GM18526 (cell line): ENCODE results near the gene XXYLT1.

ENCODE experiments used
- POLR2A ChIP-seq: IDR thresholded peaks from 3 replicates; pipeline ENCODE4 v1.6.1; 2011; ENCODE audit not compliant: insufficient read length; ENCODE audit errors: extremely low read depth

XXYLT1 gene

GRCh38 chr3:195033531-195034091 lies 237.3 kb downstream of the XXYLT1 start:
- no peak for TF ChIP-seq POLR2A

DNA sequence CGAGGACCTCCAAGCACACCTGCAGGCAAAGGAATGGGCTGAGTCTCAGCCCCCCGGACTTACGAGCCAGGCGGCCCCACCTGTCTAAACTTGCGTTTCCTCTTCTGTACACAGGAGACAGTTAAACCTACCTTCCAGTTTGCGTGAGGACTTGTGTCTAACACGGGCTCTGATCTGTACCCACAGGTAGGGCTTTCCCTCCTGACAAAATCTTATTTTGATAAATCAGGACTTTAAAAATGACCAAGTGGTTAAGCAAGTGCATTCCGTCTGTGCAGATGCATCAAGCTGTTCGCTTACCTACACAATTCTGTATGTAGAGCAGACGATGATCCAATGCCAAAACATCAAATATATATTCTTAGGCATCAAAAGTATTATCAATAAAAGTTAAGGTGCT lies 238.0 kb downstream of the XXYLT1 start:
- TF ChIP-seq POLR2A = no peak

DNA sequence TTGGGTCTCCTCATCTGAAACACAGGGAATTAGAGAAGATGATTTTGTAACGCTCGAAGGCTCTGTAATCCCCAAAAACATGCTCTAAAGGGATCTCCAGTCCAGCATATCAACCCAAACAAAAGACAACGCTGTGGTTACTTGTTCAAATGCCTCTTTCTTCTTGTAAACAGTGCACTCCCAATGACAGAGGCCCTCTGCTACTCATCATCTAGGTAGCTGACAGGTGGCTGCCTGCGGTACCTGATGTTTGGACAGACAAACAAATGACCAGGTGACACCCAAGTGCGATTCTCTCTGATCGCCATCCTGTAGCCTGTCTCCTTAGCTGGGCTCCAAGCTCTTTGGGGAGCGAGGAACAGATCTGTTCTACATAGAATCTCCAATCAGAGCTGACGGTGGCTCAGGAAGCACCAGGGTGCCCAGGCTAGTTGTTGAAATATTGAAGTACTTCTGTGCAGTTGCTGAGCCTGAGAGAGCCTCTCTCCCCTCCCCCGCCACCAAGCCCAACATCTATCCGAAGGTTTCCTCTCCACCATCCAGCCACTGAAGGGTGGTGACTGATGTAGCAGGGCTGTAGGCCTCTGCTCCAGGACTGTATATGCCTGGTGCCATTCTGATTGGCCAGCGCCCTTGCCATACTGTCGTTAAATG lies 238.7 kb downstream of the XXYLT1 start:
- no peak for TF ChIP-seq POLR2A

DNA sequence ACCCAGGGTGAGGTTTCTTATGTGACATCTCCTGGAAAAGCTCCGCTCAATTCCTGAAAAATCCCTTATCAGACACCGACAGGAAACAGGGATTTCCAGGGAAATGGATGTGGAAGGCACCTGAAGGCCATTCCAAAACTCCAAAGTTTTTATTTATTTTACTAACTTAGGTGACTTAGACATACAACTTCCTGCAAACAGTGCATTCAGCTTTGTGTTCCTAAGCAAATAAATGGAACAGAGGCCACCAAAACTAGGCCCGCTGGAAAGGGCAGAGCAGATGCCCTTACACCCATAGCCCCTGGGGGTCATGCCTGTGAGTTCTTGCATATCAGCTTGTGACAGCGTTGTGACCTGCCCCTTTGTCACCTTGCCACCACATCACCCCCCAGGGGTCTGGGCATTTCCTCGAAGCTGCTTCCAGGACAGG lies 239.4 kb downstream of the XXYLT1 start:
- no peak for TF ChIP-seq POLR2A

DNA sequence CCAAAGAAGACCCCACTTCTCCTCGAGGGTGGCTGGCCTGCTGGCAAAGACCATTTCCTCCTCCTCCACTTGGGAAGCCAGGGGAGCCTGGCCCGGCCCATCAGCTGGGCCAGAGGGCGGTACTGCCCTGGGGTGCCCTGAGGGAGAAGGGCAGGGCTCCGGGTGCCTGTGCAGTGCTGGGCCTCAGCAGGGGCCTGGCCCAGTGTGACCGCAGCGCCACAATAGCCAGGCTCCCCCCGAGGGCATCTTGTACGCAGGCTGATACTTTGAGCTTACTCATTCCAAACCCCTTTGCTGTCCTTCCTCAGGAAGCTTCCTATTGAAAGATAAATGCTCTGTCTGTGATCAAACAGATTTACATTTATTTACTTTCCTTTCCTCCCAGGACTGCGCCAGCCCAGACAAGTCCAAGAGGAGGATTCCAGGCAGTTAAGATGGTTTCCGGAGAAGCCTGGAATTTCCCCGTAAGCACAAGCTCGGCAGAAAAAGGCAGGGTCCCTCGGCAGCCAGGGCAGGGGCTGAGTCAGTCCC lies 240.1 kb downstream of the XXYLT1 start:
- TF ChIP-seq POLR2A = no peak

- TF ChIP-seq POLR2A = no peak
These were observed 241.9 kb downstream of the XXYLT1 start for GRCh38 chr3:195028877-195029606.

GRCh38 chr3:195025884-195026200 lies 245.1 kb downstream of the XXYLT1 start:
- TF ChIP-seq POLR2A = no peak

GRCh38 chr3:195025056-195025883 lies 245.7 kb downstream of the XXYLT1 start:
- TF ChIP-seq POLR2A = no peak

GRCh38 chr3:195023989-195024388 lies 247.0 kb downstream of the XXYLT1 start:
- no peak for TF ChIP-seq POLR2A

DNA sequence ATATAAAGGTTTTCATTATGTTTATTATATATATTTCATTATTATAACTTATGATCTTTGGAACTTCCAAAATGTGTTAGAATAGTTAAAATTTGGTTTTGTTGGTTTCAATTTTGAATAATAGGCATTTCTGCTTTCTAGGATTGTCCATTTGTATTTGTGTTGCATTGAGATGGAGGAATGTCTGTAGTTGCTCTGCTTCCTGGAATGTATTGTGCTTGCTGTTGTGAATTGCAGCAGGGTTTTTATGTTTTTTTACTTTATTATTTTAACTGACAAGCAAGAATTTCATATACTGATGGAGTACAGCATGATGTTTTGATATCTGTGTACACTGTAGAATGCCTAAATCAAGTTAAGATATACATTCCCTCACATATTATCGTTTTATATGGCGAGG lies 247.4 kb downstream of the XXYLT1 start:
- TF ChIP-seq POLR2A = no peak

DNA sequence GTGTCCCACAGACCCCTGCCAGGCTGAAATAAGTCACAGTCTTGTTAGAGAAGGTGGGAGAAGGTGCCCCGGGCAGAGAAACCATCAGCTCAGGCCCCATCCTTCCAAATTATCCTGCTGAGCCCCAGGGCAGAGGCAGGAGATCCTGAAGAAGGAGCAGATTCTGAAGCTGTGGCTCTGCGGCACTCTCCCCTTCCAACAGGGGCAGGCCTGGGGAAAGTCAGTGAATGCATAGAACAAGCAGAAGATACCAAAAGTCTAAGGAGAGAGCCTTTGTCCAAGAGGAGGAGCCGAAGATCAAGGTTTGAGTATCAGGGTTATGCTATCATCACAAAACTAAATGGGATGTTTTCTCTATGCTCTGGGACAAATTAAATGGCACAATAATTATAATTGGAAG lies 249.3 kb downstream of the XXYLT1 start:
- TF ChIP-seq POLR2A = no peak

- TF ChIP-seq POLR2A = no peak
These were observed 250.0 kb downstream of the XXYLT1 start for GRCh38 chr3:195020921-195021320.

DNA sequence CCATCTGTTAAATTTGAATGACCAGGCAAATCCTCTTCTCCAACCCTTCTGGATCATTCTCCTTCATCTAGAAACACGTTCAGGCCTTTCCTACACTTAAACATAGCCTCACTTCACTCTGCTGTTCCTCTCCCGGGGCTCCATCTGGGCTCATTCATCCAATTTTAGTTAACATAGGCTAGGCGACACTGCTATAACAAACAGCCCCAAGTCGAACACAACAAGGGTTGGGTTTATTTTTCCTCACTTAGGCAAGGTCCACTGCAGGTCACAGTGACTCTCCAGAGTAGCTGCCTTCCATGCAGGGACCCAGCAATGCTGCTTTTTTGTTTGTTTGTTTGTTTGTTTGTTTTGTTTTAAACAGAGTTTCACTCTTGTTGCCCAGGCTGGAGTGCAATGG lies 250.8 kb downstream of the XXYLT1 start:
- TF ChIP-seq POLR2A = no peak

DNA sequence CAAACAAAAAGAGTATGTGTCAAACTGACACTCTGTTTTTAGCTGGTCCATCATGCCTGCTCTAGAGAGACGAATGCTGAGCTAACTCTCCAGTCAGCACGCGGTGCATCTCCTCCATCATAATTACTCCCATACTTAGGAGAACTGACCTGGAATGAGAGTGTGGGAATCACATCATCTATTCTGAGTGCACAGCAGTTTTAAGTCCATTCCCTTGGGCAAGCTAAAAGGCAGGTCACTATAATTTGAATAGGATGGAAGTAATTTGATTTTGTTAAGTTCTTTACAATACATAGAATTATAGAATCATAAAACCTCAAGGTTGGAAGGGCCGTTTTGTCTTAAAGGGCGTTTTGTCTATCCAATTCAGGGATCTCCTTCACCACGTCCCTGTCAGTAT lies 251.6 kb downstream of the XXYLT1 start:
- no peak for TF ChIP-seq POLR2A
